GM11168 (cell line): ENCODE results near the gene TCF7L2.

Experiments
- in situ Hi-C: fragments of 300-500 bp; cut with MboI; formaldehyde crosslinking; loops from one replicate; pipeline ENCODE4 v1.12.0; 2022; ENCODE audit warnings: low sequenced_read_pairs; ENCODE audit not compliant: unreplicated experiment

The TCF7L2 gene

GRCh38 chr10:113131613-113132261, 181.7 kb downstream of the TCF7L2 start:
- in situ Hi-C loops, result no loop called here

- in situ Hi-C loops, result no loop called here
These were observed 182.6 kb downstream of the TCF7L2 start for GRCh38 chr10:113132591-113133121.

GRCh38 chr10:113133497-113134115, 183.6 kb downstream of the TCF7L2 start:
- in situ Hi-C loops, result no loop called here

GRCh38 chr10:113135025-113135424, 185.0 kb downstream of the TCF7L2 start:
- in situ Hi-C loops, result no loop called here

- in situ Hi-C loops, result no loop called here
These were observed 188.1 kb downstream of the TCF7L2 start for GRCh38 chr10:113137941-113138685.

- in situ Hi-C loops, result no loop called here
These were observed 189.0 kb downstream of the TCF7L2 start for GRCh38 chr10:113138937-113139585.

GRCh38 chr10:113139699-113140098, 189.7 kb downstream of the TCF7L2 start:
- in situ Hi-C loops, result no loop called here

- in situ Hi-C loops, result no loop called here
These were observed 190.3 kb downstream of the TCF7L2 start for GRCh38 chr10:113140143-113141011.

- in situ Hi-C loops, result no loop called here
These were observed 192.7 kb downstream of the TCF7L2 start for GRCh38 chr10:113142601-113143362.

- in situ Hi-C loops, result no loop called here
These were observed 194.5 kb downstream of the TCF7L2 start for GRCh38 chr10:113144576-113144975.

GRCh38 chr10:113148071-113148825, 198.2 kb downstream of the TCF7L2 start:
- in situ Hi-C loops, result no loop called here

- in situ Hi-C loops, result no loop called here
These were observed 198.9 kb downstream of the TCF7L2 start for GRCh38 chr10:113148901-113149300.

GRCh38 chr10:113149626-113150025, 199.6 kb downstream of the TCF7L2 start:
- in situ Hi-C loops, result no loop called here

GRCh38 chr10:113151190-113151666, 201.2 kb downstream of the TCF7L2 start:
- in situ Hi-C loops, result no loop called here

GRCh38 chr10:113153493-113154102, 203.6 kb downstream of the TCF7L2 start:
- in situ Hi-C loops, result no loop called here

- in situ Hi-C loops, result no loop called here
These were observed 207.4 kb downstream of the TCF7L2 start for GRCh38 chr10:113157441-113157840.

- in situ Hi-C loops, result no loop called here
These were observed 208.1 kb downstream of the TCF7L2 start for GRCh38 chr10:113158183-113158582.

- in situ Hi-C loops, result no loop called here
These were observed 209.5 kb downstream of the TCF7L2 start for GRCh38 chr10:113159563-113159962.
